GM10248 (cell line): ENCODE data around the gene LDLRAD4.

Experiments
- CTCF ChIA-PET: fragments of 300-600 bp; sonication (Branson Sonifier 250); formaldehyde crosslinking; extraction: SDS; loops from one replicate; lab custom pipeline; 2021; ENCODE audit warnings: antibody characterized with exemption; lab: Yijun Ruan, JAX
- POLR2A ChIA-PET: fragments of 350-650 bp; sonication (Branson Sonifier 250); formaldehyde crosslinking; extraction: SDS; loops from one replicate; lab custom pipeline; 2020; ENCODE audit warnings: antibody characterized with exemption; lab: Yijun Ruan, JAX
- DNase-seq: peaks from one replicate; pipeline ENCODE4 v3.0.0; 2012; ENCODE audit errors: extremely low spot score
- TF ChIP-seq, protein P1 (sequence below): IDR thresholded peaks from 2 replicates; pipeline ENCODE4 v1.5.1; 2012; ENCODE audit warnings: mild to moderate bottlenecking, low read depth; ENCODE audit errors: extremely low read depth, missing control alignments, control extremely low read depth

LDLRAD4 gene

DNA sequence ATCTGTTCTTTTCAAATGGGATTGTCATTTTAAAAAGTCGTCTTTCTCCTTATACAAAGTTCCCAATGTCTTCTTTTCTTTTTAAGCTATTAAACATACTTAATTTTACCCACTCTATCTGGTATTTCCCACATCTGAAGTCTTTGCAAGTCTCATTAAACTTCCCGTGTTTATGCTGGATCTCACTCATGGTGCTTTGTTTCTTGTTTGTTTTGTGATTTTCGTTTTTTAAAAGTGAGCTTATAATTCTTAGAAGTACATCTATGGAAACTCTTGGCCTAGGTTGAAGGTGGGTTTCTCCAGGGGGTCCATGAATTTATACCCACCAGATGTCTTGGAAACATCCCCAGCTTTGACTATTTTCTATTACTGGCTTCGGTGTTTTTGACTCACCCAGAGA lies 299.8 kb downstream of the LDLRAD4 start:
- CTCF ChIA-PET, result interaction anchor here (0.9 to 1.5 kb wide), 3 partner anchors 8 to 25 kb away, joined by 3 to 4 read pairs (median 3); no protein-coding TSS in a partner anchor
- POLR2A ChIA-PET, result no interaction called here
- DNase-seq, result no peak
- TF ChIP-seq, protein P1, sequence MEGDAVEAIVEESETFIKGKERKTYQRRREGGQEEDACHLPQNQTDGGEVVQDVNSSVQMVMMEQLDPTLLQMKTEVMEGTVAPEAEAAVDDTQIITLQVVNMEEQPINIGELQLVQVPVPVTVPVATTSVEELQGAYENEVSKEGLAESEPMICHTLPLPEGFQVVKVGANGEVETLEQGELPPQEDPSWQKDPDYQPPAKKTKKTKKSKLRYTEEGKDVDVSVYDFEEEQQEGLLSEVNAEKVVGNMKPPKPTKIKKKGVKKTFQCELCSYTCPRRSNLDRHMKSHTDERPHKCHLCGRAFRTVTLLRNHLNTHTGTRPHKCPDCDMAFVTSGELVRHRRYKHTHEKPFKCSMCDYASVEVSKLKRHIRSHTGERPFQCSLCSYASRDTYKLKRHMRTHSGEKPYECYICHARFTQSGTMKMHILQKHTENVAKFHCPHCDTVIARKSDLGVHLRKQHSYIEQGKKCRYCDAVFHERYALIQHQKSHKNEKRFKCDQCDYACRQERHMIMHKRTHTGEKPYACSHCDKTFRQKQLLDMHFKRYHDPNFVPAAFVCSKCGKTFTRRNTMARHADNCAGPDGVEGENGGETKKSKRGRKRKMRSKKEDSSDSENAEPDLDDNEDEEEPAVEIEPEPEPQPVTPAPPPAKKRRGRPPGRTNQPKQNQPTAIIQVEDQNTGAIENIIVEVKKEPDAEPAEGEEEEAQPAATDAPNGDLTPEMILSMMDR, result no peak

DNA sequence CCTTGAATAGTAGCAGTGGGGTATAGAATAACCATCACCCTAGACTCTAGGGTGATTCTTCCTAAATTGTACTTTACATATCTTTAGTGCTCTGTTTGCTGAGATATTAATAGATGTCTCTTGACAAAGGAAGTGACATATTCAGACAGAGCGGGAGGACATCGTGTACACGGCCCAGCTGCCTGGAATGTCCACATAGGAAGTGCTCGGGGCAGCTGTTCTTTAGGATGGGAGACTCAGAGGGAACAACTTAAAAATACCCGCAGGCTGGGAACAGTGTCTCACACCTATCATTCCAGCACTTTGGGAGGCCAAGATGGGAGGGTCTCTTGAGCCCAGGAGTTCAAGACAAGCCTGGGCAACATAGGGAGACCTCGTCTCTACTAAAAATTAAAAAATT lies 301.7 kb downstream of the LDLRAD4 start:
- CTCF ChIA-PET, result interaction anchor here (1.4 kb wide), 1 partner anchor 18 kb away, joined by 3 read pairs; no protein-coding TSS in a partner anchor
- POLR2A ChIA-PET, result no interaction called here

DNA sequence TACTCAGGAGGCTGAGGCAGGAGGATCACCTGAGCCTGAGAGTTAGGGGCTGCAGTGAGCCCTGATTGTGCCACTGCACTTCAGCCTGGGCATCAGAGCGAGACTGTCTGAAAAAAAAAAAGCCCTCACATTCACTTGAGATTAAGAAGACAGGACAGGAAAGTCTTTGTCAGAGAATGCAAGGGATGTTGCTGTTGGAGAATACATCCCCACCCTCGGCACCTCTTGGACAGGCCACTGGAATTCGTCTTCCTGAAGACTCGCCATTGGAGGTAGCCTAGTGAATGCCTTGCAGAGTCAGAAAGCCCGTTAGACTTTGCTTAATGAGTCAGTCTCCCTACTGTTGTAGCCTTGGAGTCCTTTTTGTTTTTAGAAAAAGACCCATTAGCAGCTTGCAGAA lies 302.2 kb downstream of the LDLRAD4 start:
- TF ChIP-seq, protein P1, result no peak
- POLR2A ChIA-PET, result no interaction called here
- CTCF ChIA-PET, result interaction anchor here (1.3 to 1.4 kb wide), 2 partner anchors 9 to 19 kb away, joined by 3 read pairs; no protein-coding TSS in a partner anchor
- DNase-seq, result no peak

More for the DNA sequence above, 301.7 kb downstream of the LDLRAD4 start:
- TF ChIP-seq, protein P1, result no peak
- DNase-seq, result no peak

DNA sequence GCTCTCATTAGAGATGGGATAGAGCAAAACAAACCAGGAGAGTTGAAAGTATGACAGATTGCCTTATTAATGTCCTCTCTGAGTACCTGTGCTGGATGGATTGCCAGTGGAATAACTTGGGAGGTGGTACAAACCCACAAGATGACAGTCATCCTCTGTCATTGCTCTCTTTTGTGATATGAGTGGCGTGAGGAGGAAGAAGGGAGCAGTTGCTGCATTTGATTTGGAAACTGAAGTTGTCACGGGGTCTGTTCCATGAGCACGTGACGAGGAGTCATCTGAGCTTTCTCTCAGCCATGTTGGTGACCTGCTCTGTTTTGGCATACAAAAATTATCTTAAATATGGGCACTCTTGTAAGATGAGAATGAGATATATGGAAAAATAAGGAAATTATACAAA lies 302.9 kb downstream of the LDLRAD4 start:
- ChIA-PET CTCF (interaction anchor here (1.3 to 1.4 kb wide), 2 partner anchors 10 to 19 kb away, joined by 3 read pairs; no protein-coding TSS in a partner anchor), POLR2A (no interaction called here)
- no peak for DNase-seq
- TF ChIP-seq, protein P1, result no peak

DNA sequence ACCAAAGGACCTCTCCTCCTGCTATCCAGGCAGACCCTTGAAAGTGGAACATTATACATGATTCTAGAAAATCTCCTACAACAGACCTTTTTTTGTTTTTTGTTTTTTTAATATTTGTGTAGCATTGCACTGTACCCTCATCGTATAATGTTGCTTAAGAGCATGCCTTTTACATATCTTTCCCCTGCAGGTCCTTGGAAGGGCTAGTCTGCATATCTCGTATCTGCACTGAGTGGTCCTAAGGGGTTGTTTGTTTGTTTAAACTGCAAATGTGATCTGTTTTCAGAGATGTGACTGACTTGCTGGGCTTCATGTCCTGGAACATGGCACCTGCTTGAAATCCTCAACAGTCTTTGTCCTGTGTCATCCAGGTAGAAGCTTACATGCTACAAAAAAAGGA lies 303.7 kb downstream of the LDLRAD4 start:
- DNase-seq, result no peak
- CTCF ChIA-PET, result interaction anchor here (1.3 kb wide), 1 partner anchor 11 kb away, joined by 3 read pairs; no protein-coding TSS in a partner anchor
- TF ChIP-seq, protein P1, result no peak
- POLR2A ChIA-PET, result no interaction called here

DNA sequence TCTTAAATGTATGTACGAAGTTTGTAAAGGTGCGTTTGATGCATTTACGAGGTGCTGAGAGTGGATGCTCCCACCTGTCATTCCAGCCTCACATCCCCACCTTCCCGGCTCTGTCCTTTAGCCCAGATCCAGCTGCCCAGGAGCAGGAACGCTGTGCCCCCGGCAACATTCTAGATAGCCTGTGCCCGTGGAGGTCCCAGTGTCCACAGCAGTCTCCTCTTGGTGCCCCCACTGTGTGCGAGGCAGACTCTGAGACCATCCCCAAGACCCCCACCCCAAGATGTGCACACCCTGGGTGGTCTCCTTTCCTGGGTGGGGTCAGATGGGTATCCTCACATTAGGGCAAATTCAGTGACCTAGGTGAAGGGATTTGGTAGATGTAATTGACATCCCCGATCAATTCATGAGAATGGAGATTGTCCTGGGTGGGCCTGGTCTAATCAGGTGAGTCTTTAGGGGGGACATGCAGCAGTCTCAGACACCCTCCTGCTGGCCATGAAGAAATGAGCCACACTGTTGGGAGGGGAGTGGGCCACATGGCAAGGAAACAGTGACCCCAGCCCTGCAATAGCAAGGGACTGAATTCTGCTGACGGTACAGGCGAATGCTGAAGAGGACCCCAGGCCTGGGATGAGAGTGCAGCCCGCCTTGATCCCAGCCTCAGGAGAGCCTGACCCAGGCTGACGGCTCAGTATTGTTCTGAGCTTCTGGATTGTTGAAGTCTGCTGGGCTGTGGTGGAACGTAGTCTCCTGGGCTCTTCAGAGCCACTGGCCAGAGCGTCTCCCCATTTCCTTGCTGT lies 304.5 kb downstream of the LDLRAD4 start:
- POLR2A ChIA-PET, result no interaction called here
- CTCF ChIA-PET, result interaction anchor here (1.6 kb wide), 1 partner anchor 10 kb away, joined by 4 read pairs; no protein-coding TSS in a partner anchor
- TF ChIP-seq, protein P1, result no peak
- no peak for DNase-seq
